Measurements from ENCODE around the gene PILRB.
"Not testable (repeated sequence)": the region's sequence is repeated elsewhere in the genome, so short reads cannot be mapped to it uniquely, and the experiment has no call there.

Gene PILRB

DNA sequence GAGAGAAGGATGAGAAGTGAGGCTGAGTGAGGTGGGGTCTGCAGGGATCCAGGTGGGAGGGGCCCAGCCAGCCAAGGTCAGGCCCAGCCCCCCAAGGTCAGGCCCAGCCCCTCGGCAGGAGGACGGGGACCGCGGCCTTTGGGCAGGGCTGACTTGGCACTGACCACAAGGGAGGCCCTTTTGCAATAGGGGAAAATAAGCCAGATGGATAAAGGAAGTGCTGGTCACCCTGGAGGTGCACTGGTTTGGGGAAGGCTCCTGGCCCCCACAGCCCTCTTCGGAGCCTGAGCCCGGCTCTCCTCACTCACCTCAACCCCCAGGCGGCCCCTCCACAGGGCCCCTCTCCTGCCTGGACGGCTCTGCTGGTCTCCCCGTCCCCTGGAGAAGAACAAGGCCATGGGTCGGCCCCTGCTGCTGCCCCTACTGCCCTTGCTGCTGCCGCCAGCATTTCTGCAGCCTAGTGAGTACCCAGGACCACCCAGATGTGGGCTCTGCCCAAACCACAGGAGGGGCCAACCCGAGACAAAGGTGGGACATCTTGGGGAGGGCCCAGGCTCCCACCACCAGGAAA, 15.4 kb downstream of the PILRB start, which contains the start of gene PILRA:
TSS of gene PILRA (plus strand) at position 227 of the 571 bp plus-strand sequence. CDS start at position 397, 170 bp downstream.
- Histone ChIP-seq H3K27me3 (ENCODE audit: control insufficient read depth in 5 of 5, insufficient read depth in 4 of 5, low read length in 5 of 5) (no peaks in the 10 kb centered on the region), H3K4me3 (ENCODE audit: low read depth in 1 of 5, low read length in 5 of 5) (peak within 1 kb of the TSS in 4 of 5 donors; percentile 11 to 49 (median 24)), H3K36me3 (ENCODE audit: control insufficient read depth in 5 of 5, insufficient read depth in 5 of 5, low read length in 5 of 5) (peaks cover 0 to 6% (median 3%) of the 10 kb centered on the region in 5 donors), H3K9ac (ENCODE audit: low read length in 5 of 5) (peak within 1 kb of the TSS in 2 of 5 donors; percentile 33 to 47), H3K9me3 (ENCODE audit: control insufficient read depth in 5 of 5, low read length in 5 of 5) (no peaks in the 10 kb centered on the region), H3K4me1 (ENCODE audit: control insufficient read depth in 5 of 5, insufficient read depth in 5 of 5, low read length in 5 of 5) (peaks cover 0 to 53% (median 28%) of the 10 kb centered on the region in 5 donors), H3K27ac (ENCODE audit: low read depth, low read length) (no peak within 1 kb of the TSS)

DNA sequence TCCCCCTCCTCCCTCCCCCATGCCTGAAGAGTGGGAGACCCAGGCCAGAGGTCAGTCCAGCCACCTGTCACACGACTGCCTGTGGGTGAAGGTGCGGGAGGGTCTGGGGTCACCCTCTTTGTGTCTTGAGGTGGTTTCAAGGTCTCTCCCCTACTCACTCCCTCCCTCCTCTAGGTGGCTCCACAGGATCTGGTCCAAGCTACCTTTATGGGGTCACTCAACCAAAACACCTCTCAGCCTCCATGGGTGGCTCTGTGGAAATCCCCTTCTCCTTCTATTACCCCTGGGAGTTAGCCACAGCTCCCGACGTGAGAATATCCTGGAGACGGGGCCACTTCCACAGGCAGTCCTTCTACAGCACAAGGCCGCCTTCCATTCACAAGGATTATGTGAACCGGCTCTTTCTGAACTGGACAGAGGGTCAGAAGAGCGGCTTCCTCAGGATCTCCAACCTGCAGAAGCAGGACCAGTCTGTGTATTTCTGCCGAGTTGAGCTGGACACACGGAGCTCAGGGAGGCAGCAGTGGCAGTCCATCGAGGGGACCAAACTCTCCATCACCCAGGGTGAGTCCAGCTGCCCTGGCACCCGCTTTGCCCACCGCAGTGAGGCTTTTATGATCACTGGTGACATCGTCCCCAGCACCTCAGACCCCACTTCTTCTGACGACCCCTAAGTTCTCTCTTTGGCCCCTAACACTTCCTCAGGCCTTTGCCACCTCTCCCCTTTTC, 16.1 kb downstream of the PILRB start:
- Histone ChIP-seq H3K4me1 (ENCODE audit: control insufficient read depth in 5 of 5, insufficient read depth in 5 of 5, low read length in 5 of 5) (peaks cover 0 to 48% (median 28%) of the 10 kb centered on the region in 5 donors), H3K4me3 (ENCODE audit: low read depth in 1 of 5, low read length in 5 of 5) (peak overlapping the region in 3 of 5 donors; percentile 11 to 49 (median 22))
- not testable (repeated sequence) for H3K9me3 ChIP-seq (ENCODE audit: control insufficient read depth in 5 of 5, low read length in 5 of 5); H3K27ac ChIP-seq (ENCODE audit: low read depth, low read length); H3K36me3 ChIP-seq (ENCODE audit: control insufficient read depth in 5 of 5, insufficient read depth in 5 of 5, low read length in 5 of 5); H3K9ac ChIP-seq (ENCODE audit: low read length in 5 of 5); H3K27me3 ChIP-seq (ENCODE audit: control insufficient read depth in 5 of 5, insufficient read depth in 4 of 5, low read length in 5 of 5)

DNA sequence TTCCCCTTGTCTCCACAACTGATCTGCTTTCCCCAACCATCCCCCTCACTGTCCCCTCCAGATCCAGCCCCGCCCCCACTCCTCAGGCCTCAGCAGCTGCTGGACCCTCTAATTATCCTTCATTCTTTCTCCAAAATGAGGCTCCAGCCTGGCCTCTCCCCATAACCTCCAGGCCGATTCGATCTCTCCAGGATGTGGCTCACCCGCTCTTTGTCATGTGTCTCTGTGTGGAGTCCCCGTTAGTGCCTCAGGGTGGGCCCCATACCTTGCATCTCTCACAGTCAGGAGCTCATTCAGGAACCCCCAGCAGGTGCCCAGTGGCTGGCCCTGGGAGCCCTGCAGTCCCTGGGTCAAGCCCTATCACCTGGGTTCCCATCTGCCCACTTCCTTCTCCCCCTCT, 16.7 kb downstream of the PILRB start:
- Histone ChIP-seq H3K4me1 (ENCODE audit: control insufficient read depth in 5 of 5, insufficient read depth in 5 of 5, low read length in 5 of 5) (peaks cover 0 to 46% (median 28%) of the 10 kb centered on the region in 5 donors), H3K27me3 (ENCODE audit: control insufficient read depth in 5 of 5, insufficient read depth in 4 of 5, low read length in 5 of 5) (no peaks in the 10 kb centered on the region), H3K4me3 (ENCODE audit: low read depth in 1 of 5, low read length in 5 of 5) (peak overlapping the region in 1 of 5 donors; percentile 20), H3K36me3 (ENCODE audit: control insufficient read depth in 5 of 5, insufficient read depth in 5 of 5, low read length in 5 of 5) (no peaks in the 10 kb centered on the region), H3K27ac (ENCODE audit: low read depth, low read length) (no peak overlapping the region), H3K9ac (ENCODE audit: low read length in 5 of 5) (no peak overlapping the region), H3K9me3 (ENCODE audit: control insufficient read depth in 5 of 5, low read length in 5 of 5) (no peaks in the 10 kb centered on the region)

DNA sequence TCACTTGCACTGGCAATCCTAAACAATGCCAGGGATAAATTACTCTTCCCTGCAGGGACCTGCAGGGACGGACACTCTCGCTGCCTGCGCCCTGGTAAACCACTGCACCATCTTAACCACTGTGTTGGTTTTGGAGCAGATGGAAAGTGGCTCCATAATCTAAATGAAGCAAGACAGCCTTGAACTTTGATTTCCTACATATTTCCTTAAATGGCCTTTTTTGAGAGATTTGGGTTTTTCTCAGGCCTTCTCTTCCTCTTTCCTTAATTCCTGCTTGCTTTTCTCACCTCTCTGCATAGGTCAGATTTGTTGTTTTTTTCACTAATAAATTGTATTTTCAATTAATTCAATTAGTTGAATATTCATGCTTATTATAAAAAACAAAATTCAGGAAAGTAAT, 18.1 kb downstream of the PILRB start:
- Histone ChIP-seq H3K4me1 (ENCODE audit: control insufficient read depth in 5 of 5, insufficient read depth in 5 of 5, low read length in 5 of 5) (peaks cover 0 to 36% (median 23%) of the 10 kb centered on the region in 5 donors), H3K36me3 (ENCODE audit: control insufficient read depth in 5 of 5, insufficient read depth in 5 of 5, low read length in 5 of 5) (no peaks in the 10 kb centered on the region), H3K27ac (ENCODE audit: low read depth, low read length) (no peak overlapping the region), H3K9me3 (ENCODE audit: control insufficient read depth in 5 of 5, low read length in 5 of 5) (no peaks in the 10 kb centered on the region), H3K27me3 (ENCODE audit: control insufficient read depth in 5 of 5, insufficient read depth in 4 of 5, low read length in 5 of 5) (no peaks in the 10 kb centered on the region), H3K4me3 (ENCODE audit: low read depth in 1 of 5, low read length in 5 of 5) (no peak overlapping the region), H3K9ac (ENCODE audit: low read length in 5 of 5) (no peak overlapping the region)

DNA sequence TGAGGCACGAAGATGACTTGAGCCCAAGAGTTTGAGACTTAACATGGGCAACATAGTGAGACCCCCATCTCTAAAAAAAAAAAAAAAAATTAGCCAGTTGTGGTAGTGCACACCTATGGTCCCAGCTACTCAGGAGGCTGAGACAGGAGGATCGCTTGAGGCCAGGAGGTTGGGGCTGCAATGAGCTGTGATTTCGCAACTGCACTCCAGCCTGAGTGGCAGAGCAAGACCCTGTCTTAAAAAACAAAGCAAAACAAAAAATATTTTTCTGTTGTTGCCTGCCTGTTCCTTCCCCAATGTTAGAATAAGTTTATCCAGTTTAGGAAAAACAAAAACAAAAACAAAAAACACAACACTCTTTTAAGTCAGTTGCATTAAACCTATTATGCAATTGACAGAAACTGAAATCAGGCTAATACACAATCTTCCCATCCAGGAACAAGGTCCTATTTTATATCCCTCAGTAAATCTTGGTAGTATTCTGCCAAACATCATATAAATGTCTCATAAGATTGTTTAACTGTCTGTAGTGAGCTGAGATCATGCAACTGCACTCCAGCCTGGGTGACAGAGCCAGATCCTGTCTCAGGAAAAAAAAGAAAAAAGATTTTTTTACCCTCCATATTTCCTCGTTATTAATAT, 20.3 kb downstream of the PILRB start:
- Histone ChIP-seq H3K9ac (ENCODE audit: low read length in 5 of 5) (no peak overlapping the region), H3K4me3 (ENCODE audit: low read depth in 1 of 5, low read length in 5 of 5) (no peak overlapping the region), H3K4me1 (ENCODE audit: control insufficient read depth in 5 of 5, insufficient read depth in 5 of 5, low read length in 5 of 5) (peaks cover 0 to 21% (median 5%) of the 10 kb centered on the region in 5 donors), H3K27me3 (ENCODE audit: control insufficient read depth in 5 of 5, insufficient read depth in 4 of 5, low read length in 5 of 5) (no peaks in the 10 kb centered on the region), H3K9me3 (ENCODE audit: control insufficient read depth in 5 of 5, low read length in 5 of 5) (no peaks in the 10 kb centered on the region), H3K27ac (ENCODE audit: low read depth, low read length) (no peak overlapping the region), H3K36me3 (ENCODE audit: control insufficient read depth in 5 of 5, insufficient read depth in 5 of 5, low read length in 5 of 5) (no peaks in the 10 kb centered on the region)

DNA sequence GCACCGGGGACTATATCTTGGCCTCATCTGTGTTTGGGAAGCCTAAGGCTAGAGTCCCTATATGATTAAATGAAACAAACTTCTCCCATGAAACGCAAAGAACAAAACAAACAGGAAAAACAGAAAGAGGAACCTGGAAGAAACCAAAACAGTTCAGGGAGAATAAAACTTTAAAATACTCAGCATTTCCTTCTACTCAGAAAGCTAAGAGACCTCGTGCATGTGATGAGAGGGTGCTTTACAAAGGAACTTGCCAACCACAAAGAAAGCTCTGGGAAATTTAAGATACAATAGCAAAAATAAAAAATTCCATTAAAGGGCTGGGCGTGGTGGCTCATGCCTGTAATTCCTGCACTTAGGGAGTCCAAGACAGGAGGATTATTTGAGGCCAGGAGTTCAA, 22.3 kb downstream of the PILRB start:
- H3K9ac ChIP-seq (ENCODE audit: low read length in 5 of 5) = no peak overlapping the region
- H3K4me1 ChIP-seq (ENCODE audit: control insufficient read depth in 5 of 5, insufficient read depth in 5 of 5, low read length in 5 of 5) = peaks cover 0 to 20% (median 0%) of the 10 kb centered on the region in 5 donors
- no peaks in the 10 kb centered on the region for H3K27me3 ChIP-seq (ENCODE audit: control insufficient read depth in 5 of 5, insufficient read depth in 4 of 5, low read length in 5 of 5)
- no peak overlapping the region for H3K4me3 ChIP-seq (ENCODE audit: low read depth in 1 of 5, low read length in 5 of 5)
- no peak overlapping the region for H3K27ac ChIP-seq (ENCODE audit: low read depth, low read length)
- H3K36me3 ChIP-seq (ENCODE audit: control insufficient read depth in 5 of 5, insufficient read depth in 5 of 5, low read length in 5 of 5) = no peaks in the 10 kb centered on the region
- no peaks in the 10 kb centered on the region for H3K9me3 ChIP-seq (ENCODE audit: control insufficient read depth in 5 of 5, low read length in 5 of 5)

DNA sequence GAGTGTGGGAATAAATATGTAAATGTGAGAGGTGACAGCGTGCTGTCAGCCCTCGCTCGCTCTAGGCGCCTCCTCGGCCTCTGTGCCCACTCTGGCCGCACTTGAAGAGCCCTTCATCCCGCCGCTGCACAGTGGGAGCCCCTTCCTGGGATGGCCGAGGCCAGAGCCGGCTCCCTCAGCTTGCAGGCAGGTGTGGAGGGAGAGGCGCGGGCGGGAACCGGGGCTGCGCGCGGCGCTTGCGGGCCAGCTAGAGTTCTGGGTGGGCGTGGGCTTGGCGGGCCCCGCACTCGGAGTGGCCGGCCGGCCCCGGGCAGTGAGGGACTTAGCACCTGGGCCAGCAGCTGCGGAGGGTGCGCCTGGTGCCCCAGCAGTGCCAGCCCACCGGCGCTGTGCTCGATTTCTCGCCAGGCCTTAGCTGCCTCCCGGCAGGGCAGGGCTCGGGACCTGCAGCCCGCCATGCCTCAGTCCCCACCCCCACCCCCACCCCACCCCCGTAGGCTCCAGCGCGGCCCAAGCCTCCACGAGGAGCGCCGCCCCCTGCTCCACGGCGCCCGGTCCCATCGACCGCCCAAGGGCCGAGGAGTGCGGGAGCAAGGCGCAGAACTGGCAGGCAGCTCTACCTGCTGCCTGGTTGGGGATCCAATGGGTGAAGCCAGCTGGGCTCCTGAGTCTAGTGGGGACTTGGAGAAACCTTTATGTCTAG, 23.8 kb downstream of the PILRB start:
- peaks cover 0 to 19% (median 0%) of the 10 kb centered on the region in 5 donors for H3K4me1 ChIP-seq (ENCODE audit: control insufficient read depth in 5 of 5, insufficient read depth in 5 of 5, low read length in 5 of 5)
- H3K9ac ChIP-seq (ENCODE audit: low read length in 5 of 5); H3K36me3 ChIP-seq (ENCODE audit: control insufficient read depth in 5 of 5, insufficient read depth in 5 of 5, low read length in 5 of 5); H3K27ac ChIP-seq (ENCODE audit: low read depth, low read length); H3K27me3 ChIP-seq (ENCODE audit: control insufficient read depth in 5 of 5, insufficient read depth in 4 of 5, low read length in 5 of 5); H3K9me3 ChIP-seq (ENCODE audit: control insufficient read depth in 5 of 5, low read length in 5 of 5); H3K4me3 ChIP-seq (ENCODE audit: low read depth in 1 of 5, low read length in 5 of 5): not testable (repeated sequence)

DNA sequence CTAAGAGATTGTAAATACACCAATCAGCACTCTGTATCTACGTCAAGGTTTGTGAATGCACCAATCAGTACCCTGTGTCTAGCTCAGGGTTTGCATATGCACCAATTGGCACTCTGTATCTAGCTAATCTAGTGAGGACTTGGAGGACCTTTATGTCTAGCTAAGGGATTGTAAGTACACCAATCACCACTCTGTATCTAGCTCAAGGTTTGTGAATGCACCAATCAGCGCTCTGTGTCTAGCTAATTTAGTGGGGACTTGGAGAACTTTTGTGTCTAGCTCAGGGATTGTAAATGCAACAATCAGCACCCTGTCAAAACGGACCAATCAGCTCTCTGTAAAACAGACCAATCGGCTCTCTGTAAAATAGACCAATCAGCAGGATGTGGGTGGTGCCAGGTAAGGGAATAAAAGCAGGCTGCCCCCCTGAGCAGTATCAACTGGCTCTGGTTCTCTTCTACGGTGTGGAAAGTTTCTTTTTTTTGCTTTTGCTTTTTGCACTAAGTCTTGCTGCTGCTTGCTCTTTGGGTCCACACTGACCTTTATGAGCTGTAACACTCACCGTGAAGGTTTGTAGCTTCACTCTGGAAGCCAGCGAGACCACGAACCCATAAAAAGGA, 24.4 kb downstream of the PILRB start:
- H3K27ac ChIP-seq (ENCODE audit: low read depth, low read length) = peak overlapping the region; percentile 9

DNA sequence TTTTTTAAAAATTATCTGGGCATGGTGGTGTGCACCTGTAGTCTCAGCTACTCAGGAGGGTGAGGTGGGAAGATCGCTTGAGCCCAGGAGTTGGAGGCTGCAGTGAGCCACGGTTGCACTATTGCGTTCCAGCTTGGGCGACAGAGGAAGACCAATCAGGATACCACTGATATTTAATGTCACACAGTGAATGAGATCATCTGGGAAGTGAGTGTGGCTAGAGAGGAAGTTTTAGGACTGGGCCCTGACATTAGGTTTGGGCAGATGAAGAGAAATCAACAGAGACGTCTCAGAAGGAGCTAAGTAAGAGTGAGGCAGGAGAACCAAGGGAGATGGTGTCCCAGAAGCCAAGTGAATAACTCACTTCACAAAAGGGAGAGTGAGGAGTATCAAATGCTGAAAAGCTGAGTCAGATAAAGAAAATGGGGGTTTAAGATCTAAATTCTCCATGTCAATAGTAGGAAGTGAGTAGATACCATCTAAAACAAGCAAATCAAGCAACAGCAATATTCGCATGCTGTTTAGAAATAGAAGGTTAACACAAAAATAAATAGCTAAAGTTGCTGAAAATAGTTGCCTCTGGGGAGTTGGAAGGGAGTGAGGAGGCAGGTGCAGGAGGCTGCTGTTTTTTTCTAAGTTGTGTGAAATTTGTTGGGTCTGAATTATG, 26.8 kb downstream of the PILRB start:
- Histone ChIP-seq H3K36me3 (ENCODE audit: control insufficient read depth in 5 of 5, insufficient read depth in 5 of 5, low read length in 5 of 5) (no peaks in the 10 kb centered on the region), H3K27ac (ENCODE audit: low read depth, low read length) (no peak overlapping the region), H3K4me1 (ENCODE audit: control insufficient read depth in 5 of 5, insufficient read depth in 5 of 5, low read length in 5 of 5) (peaks cover 0 to 16% (median 0%) of the 10 kb centered on the region in 5 donors)

More for the DNA sequence above, 24.4 kb downstream of the PILRB start:
- H3K4me3 ChIP-seq (ENCODE audit: low read depth in 1 of 5, low read length in 5 of 5); H3K27me3 ChIP-seq (ENCODE audit: control insufficient read depth in 5 of 5, insufficient read depth in 4 of 5, low read length in 5 of 5); H3K36me3 ChIP-seq (ENCODE audit: control insufficient read depth in 5 of 5, insufficient read depth in 5 of 5, low read length in 5 of 5); H3K9ac ChIP-seq (ENCODE audit: low read length in 5 of 5); H3K9me3 ChIP-seq (ENCODE audit: control insufficient read depth in 5 of 5, low read length in 5 of 5): not testable (repeated sequence)
- H3K4me1 ChIP-seq (ENCODE audit: control insufficient read depth in 5 of 5, insufficient read depth in 5 of 5, low read length in 5 of 5) = peaks cover 0 to 19% (median 0%) of the 10 kb centered on the region in 5 donors

More for the DNA sequence above, 26.8 kb downstream of the PILRB start:
- H3K4me3 ChIP-seq (ENCODE audit: low read depth in 1 of 5, low read length in 5 of 5) = no peak overlapping the region
- H3K27me3 ChIP-seq (ENCODE audit: control insufficient read depth in 5 of 5, insufficient read depth in 4 of 5, low read length in 5 of 5) = peaks cover 0 to 4% (median 0%) of the 10 kb centered on the region in 5 donors
- no peaks in the 10 kb centered on the region for H3K9me3 ChIP-seq (ENCODE audit: control insufficient read depth in 5 of 5, low read length in 5 of 5)
- H3K9ac ChIP-seq (ENCODE audit: low read length in 5 of 5) = no peak overlapping the region
